Measurements from ENCODE around the gene RAB7B.

RAB7B gene

DNA sequence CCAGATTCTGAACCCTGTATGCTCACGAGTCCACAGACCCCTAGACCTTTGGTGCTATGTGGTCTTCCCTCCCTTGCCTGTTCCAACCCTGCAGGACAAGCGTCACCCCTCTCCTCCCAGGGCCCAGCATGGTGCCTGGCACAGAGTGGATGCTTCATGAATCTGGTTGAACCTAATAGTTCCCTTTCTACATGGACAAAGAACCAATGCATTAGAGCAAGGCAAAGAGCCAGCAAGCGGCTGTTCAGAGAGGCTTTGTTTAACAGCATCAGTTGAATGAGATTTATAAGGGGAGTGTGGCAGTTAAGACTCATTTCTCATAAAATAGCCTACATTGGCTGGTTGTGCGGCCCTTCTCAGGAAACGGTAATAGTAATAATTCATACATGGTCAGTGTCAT is 74.9 kb downstream of the RAB7B start:
- DNase-seq (ENCODE audit: low read depth in 2 of 2, low spot score in 1 of 2), result no peak

DNA sequence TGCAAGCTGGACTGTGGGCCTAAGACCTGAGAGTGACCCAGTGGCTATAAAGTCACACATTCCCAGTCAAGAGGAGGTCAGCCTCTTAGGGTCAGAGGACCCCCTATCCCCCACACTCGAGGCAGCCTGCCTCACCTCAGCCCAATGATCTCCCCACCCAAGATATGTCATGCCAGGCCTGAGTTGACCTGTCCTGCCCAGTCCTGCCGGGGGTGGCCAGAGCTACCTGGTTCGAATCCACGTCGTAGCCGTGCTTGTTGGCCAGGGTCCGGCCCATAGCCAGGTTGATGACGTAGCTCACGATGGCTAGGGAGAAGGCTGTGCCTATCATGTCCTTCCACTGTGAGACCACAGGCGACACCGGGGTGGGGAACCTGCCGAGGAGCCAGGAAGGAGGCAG is 75.5 kb downstream of the RAB7B start:
- DNase-seq (ENCODE audit: low read depth in 2 of 2, low spot score in 1 of 2), result no peak

DNA sequence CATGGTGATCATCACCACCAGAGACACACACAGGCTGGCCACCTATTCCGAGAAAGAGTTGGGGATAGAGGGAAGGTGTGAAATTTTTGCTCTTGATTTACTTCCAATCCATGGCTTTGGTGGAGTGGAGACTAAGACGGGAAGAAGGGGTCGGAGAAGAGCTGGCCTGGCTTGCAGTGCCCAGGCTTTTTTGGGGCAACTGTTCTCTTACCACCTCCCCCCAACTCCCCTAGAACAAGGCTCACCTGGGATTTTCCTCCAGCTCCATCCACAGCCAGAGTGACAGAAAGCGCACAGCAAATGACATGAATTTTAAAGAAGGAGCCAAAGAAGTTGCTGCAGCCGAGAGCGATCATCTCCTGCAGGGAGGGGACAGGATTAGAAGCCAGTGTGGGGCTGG is 75.9 kb downstream of the RAB7B start:
- no peak for DNase-seq (ENCODE audit: low read depth in 2 of 2, low spot score in 1 of 2)
